GM19452 (cell line): ENCODE measurements around the gene MAP7.
"Not testable (repeated sequence)": the region's sequence is repeated elsewhere in the genome, so short reads cannot be mapped to it uniquely, and the experiment has no call there.

Experiments
- ATAC-seq: cut with Tn5 transposase; IDR thresholded peaks from one replicate; pipeline ENCODE4 v1.9.1; 2021; ENCODE audit not compliant: unreplicated experiment

The MAP7 gene

DNA sequence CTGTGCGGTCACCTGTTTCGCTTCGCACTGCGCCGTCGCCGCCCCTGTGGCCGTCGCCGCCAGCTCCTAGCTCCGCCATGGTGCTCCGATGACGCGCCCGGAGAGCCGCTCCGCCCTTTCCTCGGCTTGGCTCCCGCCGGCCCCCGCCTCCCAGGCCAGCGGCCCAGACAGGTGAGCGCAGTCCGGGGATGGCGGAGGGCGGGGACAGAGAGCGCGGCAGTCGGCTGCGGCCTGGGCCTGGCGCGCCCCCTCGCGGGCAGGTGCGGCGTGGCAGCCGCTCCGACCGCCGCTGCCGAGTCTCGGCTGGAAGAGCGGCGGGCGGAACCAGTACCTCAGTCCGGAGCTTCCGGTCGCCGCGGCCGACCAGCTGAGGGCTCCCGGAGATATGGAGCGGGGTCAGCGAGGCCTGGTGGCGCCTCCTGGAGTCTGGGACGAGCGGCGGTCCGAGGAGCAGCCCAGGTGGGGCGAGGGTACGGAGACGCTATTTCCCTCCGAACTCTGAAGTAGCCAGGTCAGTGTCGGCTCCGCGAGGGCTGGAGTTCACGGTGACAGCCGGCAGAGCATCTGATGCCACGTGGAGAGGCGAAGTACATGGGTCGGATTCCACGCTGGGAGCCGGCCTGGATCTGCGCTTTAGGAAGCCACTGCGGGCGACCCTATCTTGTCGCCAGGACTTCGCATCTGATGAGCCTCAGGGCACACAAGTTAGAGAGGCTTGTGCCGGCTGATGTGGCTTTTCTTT, at the start of gene MAP7:
Gene MAP7 (minus strand): TSS at position 93 of the 742 bp plus-strand sequence. CDS start 14 bp downstream, at position 79.
- ATAC-seq, result peak; percentile 79

DNA sequence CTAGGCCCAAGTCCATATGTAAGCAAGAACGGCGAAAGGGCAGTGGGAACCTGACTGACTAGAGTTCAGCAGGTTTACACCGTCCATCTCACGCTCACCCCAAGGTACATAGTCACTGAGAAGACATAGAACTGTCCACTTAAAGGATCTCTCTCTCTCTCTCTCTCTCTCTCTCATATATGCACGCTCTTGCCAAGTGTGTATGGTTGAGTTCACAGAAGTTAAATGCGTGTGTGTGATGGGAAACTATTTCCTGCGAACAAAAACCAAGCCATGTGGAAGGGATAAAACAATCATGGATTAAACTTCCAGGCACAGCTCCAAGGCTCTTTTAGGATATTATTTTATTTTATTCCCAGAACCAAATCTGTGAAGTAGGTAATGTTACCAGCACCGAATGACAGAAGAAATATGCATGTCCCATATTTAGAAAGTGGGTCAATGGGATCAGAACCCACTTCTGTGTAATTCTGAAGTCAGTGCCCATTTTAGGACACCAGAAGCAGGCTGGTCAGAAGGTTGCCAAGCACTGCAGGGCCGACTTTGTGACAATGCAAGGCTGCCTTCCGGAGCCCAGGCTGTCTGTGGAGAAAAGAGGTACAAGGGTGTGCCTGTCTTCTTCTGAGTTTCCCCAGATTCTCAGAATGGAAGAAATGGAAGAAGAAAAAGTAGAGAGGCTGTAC, 49.2 kb upstream of the MAP7 start:
- no peak for ATAC-seq

DNA sequence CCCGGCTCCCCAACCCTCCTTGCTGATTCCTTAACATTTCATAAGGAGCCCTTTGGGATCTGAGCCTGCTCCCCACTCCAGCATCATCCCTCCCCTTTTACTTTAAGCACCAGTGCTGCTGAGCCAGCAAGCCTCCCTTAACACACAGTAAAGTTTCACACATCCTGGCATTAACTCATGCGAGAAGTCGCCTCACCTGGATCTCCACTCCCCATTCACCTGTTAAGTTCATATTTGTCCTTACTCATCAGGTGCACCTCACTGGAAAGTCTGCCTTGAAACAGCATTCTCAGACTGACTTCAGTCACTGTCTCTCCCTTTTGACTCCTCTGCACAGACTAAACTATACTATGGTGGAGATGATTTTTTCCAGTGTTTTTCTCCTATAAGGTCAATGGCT, 47.8 kb upstream of the MAP7 start:
- ATAC-seq, result no peak

DNA sequence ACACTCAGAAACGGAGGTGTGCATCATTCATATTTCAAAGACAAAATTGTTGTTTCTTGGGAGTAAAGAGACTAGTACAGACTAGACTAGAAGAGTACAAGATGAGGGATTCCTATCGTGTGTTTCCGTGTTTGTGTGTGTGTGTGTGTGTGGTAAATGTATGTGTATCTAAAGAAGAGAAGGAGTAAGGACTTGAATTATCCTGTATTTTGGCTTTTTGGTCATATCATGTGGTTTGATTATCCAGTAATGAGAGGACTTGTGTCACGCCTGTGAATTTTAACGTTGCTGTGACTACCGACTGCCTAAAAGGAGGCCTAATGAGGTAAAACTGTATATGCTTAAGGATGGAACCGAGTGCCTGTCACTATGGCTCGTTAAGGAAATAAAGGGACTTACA, 44.4 kb upstream of the MAP7 start:
- no peak for ATAC-seq

DNA sequence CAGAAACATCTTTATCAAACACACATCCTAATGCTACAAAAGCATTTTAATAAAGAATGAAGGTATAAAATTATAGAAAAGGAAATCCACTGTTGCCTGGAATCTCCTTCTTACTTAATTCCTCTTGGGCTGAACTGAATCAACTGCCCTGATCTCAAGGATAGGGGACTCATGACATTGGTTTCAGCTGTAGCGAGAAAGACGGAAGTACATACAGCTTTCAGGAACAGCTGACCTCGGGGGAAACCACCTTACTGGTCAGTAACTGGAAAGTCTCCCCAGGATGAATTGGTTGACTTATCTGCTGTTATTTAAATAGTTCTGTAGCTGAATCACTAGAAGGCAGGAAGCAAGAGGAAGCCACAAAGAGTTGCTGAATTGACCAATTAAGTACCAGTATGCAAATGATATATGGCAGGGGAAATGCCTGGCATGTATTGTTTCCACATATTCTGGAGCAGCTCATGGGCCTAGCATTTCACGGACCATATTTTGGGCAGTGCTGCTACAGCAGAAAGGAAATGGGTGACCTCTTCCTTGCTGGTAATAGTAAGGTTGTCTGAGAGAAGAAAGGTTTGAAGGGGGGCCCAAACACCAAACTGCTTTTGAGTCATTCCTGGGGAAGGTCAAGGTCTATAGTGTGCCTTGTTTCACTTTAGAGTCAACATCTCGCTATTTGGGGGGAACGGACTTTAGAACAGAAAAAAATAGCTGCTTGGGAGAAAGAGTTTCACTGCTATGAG, 43.7 kb upstream of the MAP7 start:
- ATAC-seq, result peak; percentile 97

DNA sequence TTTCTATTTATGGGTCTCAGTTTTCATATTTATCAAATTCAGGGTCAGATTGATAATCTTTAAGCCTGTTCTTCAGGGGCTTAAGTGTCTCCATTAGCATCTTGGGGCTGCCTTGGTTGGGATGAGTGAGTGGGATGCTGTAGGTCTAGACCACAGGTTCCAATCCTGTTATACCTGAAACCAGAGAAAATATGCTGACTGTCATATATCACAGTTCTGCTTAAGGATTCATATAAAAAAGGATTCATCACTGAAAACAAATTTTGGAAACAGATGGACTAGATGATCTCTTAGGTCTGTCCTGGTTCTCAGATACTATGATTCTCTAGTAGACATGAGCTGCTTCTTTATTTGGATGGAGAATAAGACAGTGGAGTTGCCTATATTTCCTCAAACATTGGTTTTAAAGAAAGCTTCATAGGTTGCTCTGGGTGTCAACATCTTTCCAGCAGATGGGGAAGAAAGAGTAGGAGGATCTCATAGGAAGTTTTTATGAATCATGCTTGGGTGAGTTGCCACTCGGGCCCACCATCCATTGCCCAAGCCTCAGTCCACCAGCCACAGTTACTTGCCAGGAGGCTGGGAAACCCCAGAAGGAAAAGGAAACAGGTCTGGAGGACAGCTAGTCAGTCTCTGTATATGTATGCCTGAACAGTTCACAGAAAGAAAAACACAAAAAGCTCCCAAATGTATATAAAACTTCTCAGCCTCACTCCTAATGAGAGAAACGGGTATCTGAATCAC, 42.9 kb upstream of the MAP7 start:
- ATAC-seq, result no peak

DNA sequence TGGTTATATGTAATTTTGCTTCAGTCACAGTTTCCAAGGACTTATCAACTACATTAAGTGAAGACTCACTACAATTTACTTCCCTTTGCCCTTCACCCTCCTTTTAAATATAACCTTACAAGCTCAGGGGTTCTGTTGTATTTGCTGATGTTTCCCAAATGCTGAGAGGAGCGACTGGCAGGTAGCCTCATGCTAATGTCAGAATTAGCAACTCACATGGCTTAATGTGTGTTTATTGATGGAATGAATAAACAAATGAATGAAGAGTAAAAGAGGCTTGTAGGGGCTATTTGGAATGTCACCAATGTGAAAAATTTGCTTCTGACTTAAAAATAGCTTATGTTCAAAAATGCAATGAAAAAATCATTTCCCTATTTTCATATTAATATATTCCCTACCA, 41.4 kb upstream of the MAP7 start:
- no peak for ATAC-seq

DNA sequence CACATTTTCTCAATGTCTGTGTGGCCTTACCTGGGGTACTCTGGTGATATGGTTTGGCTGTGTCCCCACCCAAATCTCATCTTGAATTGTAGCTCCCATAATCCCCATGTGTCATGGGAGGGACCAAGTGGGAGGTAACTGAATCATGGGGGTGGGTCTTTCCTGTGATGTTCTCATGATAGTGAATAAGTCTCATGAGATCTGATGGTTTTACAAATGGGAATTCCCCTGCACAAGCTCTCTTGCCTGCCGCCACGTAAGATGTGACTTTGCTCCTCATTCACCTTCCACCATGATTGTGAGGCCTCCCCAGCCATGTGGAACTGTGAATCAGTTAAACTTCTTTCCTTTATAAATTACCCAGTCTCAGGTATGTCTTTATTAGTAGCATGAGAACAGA, 40.6 kb upstream of the MAP7 start:
- not testable (repeated sequence) for ATAC-seq

DNA sequence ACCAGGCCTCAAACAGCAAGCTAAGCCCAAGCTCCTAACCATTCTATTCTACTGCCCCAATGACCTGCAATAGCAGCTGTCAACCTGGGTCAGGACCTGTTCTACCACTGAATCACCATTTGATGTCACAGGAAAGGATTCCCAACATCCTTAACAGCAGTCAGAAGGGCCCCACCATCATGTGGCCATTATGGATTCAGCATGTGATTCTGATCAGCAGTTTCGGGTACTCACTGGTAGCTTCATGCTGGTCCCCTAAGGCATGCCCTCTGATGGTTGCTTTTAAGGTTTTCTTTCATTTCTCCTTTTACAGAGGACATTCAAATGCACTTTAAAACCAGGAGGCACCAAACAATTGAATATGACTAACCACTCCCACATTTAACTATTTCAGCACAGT, 37.3 kb upstream of the MAP7 start:
- ATAC-seq, result no peak

DNA sequence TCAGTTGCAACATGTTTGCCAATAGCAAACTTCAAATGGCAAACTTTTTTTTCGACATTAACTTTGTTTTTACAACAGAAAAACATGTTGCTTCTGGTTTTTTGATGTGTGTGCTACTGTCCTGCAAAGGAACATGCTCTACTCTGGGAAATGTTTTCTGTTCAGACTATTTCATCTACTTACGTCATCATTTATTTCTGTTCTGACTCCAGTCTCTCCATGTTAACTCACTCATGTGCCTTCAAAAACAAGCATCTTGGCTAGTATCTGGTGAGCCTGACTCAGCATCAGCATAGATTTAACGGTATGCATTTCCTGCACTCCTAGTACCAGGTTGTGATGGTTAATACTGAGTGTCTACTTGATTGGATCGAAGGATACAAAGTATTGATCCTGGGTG, 36.1 kb upstream of the MAP7 start:
- no peak for ATAC-seq

DNA sequence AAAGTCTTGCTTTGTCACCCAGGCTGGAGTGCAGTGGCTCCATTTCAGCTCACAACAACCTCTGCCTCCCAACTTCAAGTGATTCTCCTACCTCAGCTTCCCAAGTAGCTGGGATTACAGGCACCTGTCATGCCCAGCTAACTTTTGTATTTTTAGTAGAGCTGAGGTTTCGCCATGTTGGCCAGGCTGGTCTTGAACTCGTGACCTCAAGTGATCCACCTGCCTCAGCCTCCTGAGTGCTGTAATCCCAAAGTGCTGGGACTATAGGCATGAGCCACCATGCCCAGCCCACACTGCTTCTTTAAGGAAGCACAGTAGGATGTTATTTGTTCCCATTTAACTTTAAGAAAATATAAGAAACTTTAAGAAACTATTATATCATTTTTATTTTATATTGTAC, 35.3 kb upstream of the MAP7 start:
- not testable (repeated sequence) for ATAC-seq

DNA sequence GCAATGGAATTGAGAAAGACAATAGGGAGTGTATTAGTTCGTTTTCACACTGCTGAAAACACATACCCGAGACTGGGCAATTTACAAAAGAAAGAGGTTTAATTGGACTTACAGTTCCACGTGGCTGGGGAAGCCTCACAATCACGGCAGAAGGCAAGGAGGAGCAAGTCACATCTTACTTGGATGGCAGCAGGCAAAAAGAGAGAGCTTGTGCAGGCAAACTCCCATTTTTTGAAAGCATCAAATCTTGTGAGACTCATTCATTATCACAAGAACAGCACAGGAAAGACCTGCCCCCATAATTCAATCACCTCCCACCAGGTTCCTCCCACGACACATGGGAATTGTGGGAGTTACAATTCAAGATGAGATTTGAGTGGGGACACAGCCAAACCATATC, 34.1 kb upstream of the MAP7 start:
- ATAC-seq, result not testable (repeated sequence)

DNA sequence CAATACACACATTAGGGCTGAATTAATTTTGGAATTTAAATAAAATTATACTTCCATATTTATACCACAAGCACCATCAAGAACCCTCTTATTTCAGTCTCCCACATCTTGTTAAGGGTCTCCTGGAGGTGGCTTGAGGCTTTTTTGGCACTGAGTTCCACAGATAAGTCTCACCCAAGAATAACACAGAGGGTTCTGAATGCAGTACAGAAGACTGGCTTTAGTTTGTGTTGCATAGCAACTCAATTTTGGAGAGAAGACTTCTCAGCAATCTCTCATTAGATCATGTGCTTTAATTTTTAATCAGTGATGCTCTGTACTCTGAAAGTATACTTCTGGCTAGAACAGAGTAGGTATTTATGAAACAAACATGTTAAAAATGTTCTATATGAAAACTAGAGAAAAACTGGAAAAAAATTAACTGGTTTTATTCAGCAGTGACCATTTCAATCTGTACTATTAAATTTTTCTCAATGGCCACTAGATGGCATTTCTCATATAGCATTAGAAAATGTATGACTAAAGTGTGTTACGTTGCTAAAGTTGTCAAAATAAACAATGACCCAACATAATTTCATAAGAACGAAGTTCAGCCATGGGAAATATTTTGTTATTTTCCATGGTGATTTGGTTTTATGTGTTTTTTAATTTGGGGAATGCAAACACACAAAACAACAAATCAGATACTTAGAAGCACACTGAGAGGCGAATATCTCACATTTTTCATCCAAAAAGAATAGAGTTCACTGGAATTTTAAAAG, 32.7 kb upstream of the MAP7 start:
- no peak for ATAC-seq

DNA sequence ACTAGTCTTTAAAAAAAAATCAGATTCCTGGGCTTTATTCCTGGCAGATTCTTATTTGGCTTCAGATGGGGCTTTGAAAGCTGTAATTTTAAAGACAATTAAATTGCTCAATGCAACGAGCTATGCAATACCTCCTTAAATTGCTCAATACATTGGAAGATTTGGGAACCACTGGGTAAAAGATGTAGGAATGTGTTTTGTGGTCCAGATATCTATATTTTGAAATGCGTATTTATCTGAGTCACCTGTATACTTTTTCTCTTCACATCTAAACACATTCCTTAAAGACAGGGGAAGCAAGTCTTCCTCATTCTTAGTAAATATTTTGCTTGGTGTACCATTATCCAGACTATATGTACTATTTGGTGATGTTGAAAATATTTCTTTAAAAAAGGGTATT, 29.6 kb upstream of the MAP7 start:
- no peak for ATAC-seq

DNA sequence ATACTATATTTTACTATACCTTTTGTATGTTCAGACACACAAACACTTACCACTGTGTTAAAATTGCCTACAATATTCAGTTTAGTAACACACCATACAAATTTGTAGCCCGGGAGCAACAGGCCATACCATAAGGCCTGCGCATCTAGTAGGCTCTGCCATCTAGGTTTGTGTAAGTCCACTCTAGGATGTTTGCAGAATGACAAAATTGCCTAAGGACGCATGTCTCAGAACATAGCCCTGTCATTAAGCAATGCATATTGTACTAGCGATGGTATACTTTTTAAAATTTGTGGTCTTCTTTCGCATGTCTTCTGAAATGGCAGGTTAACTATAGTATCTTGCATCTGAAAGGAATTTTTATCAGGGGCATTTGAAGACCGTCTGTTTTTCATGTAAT, 26.6 kb upstream of the MAP7 start:
- ATAC-seq, result no peak

DNA sequence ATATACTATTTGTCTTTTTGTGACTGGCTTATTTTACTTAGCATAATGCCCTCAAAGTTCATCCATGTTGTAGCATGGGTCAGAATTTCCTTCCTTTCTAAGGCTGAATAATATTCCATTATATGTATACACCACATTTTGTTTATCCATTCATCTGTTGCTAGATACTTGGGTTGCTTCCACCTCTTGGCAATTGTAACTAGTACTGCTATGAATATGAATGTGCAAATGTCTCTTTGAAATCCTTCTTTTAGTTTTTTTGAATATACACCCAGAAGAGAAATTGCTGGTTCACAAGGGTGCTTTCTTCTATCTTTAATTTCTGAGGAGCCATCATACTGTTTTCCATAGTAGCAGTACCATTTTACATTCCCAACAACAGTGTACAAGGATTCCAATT, 21.3 kb upstream of the MAP7 start:
- no peak for ATAC-seq

DNA sequence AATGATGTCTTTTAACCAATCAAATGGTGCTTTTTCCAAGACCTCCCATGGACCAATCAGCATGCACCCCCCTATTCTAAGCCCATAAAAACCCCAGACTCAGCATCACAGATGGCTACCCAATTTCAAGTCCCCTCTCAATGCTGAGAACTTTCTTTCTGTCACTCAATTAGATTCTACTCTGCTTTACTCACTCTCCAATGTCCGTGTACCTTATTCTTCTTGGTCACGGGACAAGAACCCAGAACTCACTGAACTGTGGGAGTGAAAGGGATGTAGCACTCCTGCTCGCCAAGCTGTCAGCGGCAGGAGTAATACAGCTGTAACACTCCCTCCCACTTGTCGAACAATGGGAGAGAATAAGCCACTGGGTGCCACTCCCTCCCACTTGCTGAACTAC, 20.8 kb upstream of the MAP7 start:
- ATAC-seq, result no peak

DNA sequence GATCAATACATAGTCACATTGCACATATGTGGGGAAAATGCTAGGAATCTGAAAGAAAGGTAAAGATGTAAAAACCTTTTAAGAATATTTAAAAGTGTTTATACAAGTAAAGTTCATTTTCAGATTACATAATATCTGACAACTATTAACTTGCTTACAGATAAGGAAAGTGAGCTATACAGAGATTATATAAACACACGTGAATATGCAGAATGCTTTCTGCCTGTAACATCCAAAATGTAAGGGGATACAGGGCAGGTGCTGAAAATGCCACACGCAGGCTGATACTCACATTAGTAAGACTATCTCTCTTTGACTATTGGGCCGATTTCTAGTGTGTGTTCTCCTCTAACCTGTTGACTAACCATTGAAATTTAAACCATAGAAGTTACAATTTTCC, 17.9 kb upstream of the MAP7 start:
- ATAC-seq, result no peak

DNA sequence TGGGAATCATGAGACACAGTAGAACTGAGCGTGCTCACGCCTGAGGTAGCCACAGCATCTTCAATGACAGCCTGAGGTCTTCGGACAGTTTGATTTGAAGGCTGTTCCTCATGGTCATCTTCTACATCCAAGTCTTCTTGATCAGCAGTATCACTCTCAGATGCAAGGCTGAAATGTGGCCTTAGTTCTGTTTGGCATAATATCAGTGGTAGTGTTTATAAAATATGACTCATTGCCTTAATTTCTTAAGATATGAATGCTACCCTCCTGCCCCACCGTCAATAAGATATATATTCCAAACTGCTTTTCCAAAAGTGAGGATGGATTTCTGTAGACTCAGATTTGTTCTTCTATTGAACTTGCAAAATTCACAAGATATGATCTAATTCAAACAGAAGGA, 17.5 kb upstream of the MAP7 start:
- no peak for ATAC-seq

DNA sequence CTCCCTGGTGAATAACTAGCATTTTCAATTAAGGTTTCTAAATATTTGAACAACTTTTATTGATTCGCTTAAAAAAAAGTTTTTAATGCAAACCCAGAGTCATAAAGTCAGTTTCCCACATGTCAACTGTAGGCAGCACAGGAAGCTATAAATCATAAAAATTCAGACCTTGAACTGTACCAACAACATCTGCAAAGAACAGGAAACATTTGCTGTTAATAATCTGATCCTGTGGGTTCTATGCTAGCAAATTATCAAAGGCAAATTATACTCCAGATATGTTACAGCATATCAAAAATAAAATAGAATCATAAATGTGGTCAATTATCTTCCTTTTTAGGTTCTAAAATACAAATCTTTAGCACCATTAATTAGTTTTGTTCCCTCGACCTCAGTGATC, 16.6 kb upstream of the MAP7 start:
- ATAC-seq, result no peak
